H1 (cell line): ENCODE data around the gene ALLC. TPM values are rescaled to one million over a fixed set of nuclear protein-coding genes. Genes with fewer than 3 reads are reported as not detected.

Experiments used
- CTCF ChIA-PET: fragments of 300-600 bp; sonication (Branson Sonifier 250); formaldehyde crosslinking; loops from one replicate; lab custom pipeline; 2021; ENCODE audit not compliant: partially characterized antibody; lab: Charles Lee
- POLR2A ChIA-PET: fragments of 300-600 bp; sonication (Branson Sonifier 250); formaldehyde crosslinking; loops from one replicate; lab custom pipeline; 2021; ENCODE audit warnings: inconsistent platforms; ENCODE audit not compliant: partially characterized antibody; lab: Charles Lee
- DNase-seq, 2 experiments: peaks; one replicate each; pipeline versions ENCODE4 v3.0.0 to v3.0.0-alpha.2; 2010 to 2022; ENCODE audit warnings: low spot score in 2 of 2, low read depth in 1 of 2, mixed read lengths in 1 of 2
- FAIRE-seq: peaks from 2 replicates; lab custom pipeline; 2011; peaks lifted over from hg19 to GRCh38; lab: Jason Lieb, UNC
- H2AFZ ChIP-seq: 2 replicates; pipeline ENCODE4 v1.8.1; 2012; ENCODE audit warnings: low read length, inconsistent platforms
- H2AK5ac ChIP-seq: 2 replicates; pipeline ENCODE4 v1.6.1; 2013; ENCODE audit warnings: low read depth, low read length
- H2BK120ac ChIP-seq: replicated peaks from 2 replicates; pipeline ENCODE3; 2013; ENCODE audit warnings: low read depth, low read length, inconsistent platforms
- H2BK12ac ChIP-seq: 2 replicates; pipeline ENCODE4 v1.6.1; 2013; ENCODE audit warnings: low read depth, low read length
- H2BK15ac ChIP-seq: 2 replicates; pipeline ENCODE4 v1.6.1; 2013; ENCODE audit warnings: low read length
- H2BK20ac ChIP-seq: 2 replicates; pipeline ENCODE4 v1.6.1; 2013; ENCODE audit warnings: low read length
- H2BK5ac ChIP-seq: 2 replicates; pipeline ENCODE4 v1.6.1; 2013; ENCODE audit warnings: low read depth, low read length
- H3K14ac ChIP-seq: 2 replicates; pipeline ENCODE4 v1.6.1; 2013; ENCODE audit warnings: inconsistent platforms; ENCODE audit not compliant: insufficient read length
- H3K18ac ChIP-seq: 2 replicates; pipeline ENCODE4 v1.6.1; 2013; ENCODE audit warnings: low read length; ENCODE audit errors: extremely low read depth
- H3K23ac ChIP-seq: 2 replicates; pipeline ENCODE4 v1.6.1; 2013; ENCODE audit warnings: inconsistent platforms; ENCODE audit not compliant: insufficient read length
- H3K23me2 ChIP-seq: 2 replicates; pipeline ENCODE4 v1.6.1; 2013; ENCODE audit warnings: low read depth, low read length
- H3K27ac ChIP-seq: 2 replicates; pipeline ENCODE4 v1.6.1; 2011; ENCODE audit warnings: low read depth, low read length, inconsistent platforms
- H3K27me3 ChIP-seq, 4 experiments: replicated peaks in 1 of 4; 1 replicate in 1 of 4; 2 replicates in 3 of 4; pipeline versions ENCODE4 v1.6.1 to v1.8.1; 2011 to 2013; ENCODE audit warnings: low read length in 3 of 4, mild to moderate bottlenecking in 3 of 4, inconsistent platforms in 2 of 4, mixed read lengths in 2 of 4, moderate library complexity in 1 of 4; ENCODE audit not compliant: control insufficient read depth in 3 of 4, insufficient read depth in 3 of 4; ENCODE audit errors: extremely low read depth in 1 of 4
- H3K36me3 ChIP-seq, 4 experiments: 2 replicates each; pipeline versions ENCODE4 v1.6.1 to v1.8.1; 2011 to 2013; ENCODE audit warnings: mild to moderate bottlenecking in 4 of 4, low read length in 3 of 4, moderate library complexity in 2 of 4, control low read depth in 1 of 4, inconsistent platforms in 1 of 4; ENCODE audit not compliant: insufficient read depth in 4 of 4, control insufficient read depth in 2 of 4
- H3K4ac ChIP-seq: replicated peaks from 2 replicates; pipeline ENCODE3; 2013; ENCODE audit warnings: low read length, low read depth, mixed read lengths, inconsistent platforms; ENCODE audit not compliant: insufficient read length
- H3K4me1 ChIP-seq, 4 experiments: replicated peaks in 1 of 4; 1 replicate in 1 of 4; 2 replicates in 3 of 4; pipeline versions ENCODE4 v1.6.1 to v1.8.1; 2011 to 2013; ENCODE audit warnings: low read length in 3 of 4, inconsistent platforms in 2 of 4, mixed read lengths in 1 of 4; ENCODE audit not compliant: insufficient read depth in 4 of 4, control insufficient read depth in 3 of 4
- H3K4me2 ChIP-seq, 2 experiments: 2 replicates each; pipeline versions ENCODE4 v1.6.1 to v1.8.1; 2011 to 2013; ENCODE audit warnings: low read depth in 2 of 2, low read length in 2 of 2, control low read depth in 1 of 2, inconsistent platforms in 1 of 2, mild to moderate bottlenecking in 1 of 2; ENCODE audit not compliant: insufficient read depth in 1 of 2
- H3K4me3 ChIP-seq, 4 experiments: fragments of 200-600, 300-600 bp in 1 of 4; sonication (generic), shearing (Covaris generic), sonication (Bioruptor Twin) in 1 of 4; 2 replicates each; pipeline versions ENCODE4 v1.5.1 to v1.8.1; 2011 to 2016; ENCODE audit warnings: low read length in 4 of 4, low read depth in 3 of 4, control low read depth in 2 of 4, inconsistent platforms in 2 of 4, mild to moderate bottlenecking in 2 of 4, mixed read lengths in 1 of 4, moderate library complexity in 1 of 4; ENCODE audit not compliant: insufficient read depth in 2 of 4; ENCODE audit errors: extremely low read depth in 1 of 4
- H3K56ac ChIP-seq: replicated peaks from 2 replicates; pipeline ENCODE3; 2013; ENCODE audit warnings: low read depth, mild to moderate bottlenecking, mixed read lengths, low read length, inconsistent platforms; ENCODE audit not compliant: insufficient read length
- H3K79me1 ChIP-seq: 2 replicates; pipeline ENCODE4 v1.6.1; 2013; ENCODE audit warnings: low read depth, low read length, control low read depth
- H3K79me2 ChIP-seq, 2 experiments: 2 replicates each; pipeline versions ENCODE4 v1.6.1 to v1.8.1; 2012 to 2013; ENCODE audit warnings: low read length in 2 of 2, mild to moderate bottlenecking in 2 of 2, inconsistent platforms in 1 of 2; ENCODE audit not compliant: insufficient read depth in 2 of 2, control insufficient read depth in 1 of 2
- H3K9ac ChIP-seq, 4 experiments: replicated peaks in 1 of 4; 1 replicate in 1 of 4; 2 replicates in 3 of 4; pipeline versions ENCODE4 v1.6.1 to v1.8.1; 2011 to 2013; ENCODE audit warnings: low read depth in 3 of 4, low read length in 3 of 4, control low read depth in 2 of 4, mild to moderate bottlenecking in 2 of 4, moderate library complexity in 2 of 4, inconsistent platforms in 1 of 4; ENCODE audit errors: extremely low read depth in 1 of 4
- H3K9me3 ChIP-seq, 2 experiments: 2 replicates each; pipeline versions ENCODE4 v1.6.1 to v1.8.1; 2012 to 2013; ENCODE audit warnings: mild to moderate bottlenecking in 2 of 2, moderate library complexity in 2 of 2, control low read depth in 1 of 2, inconsistent platforms in 1 of 2, low read depth in 1 of 2, low read length in 1 of 2, mixed read lengths in 1 of 2; ENCODE audit not compliant: insufficient read depth in 2 of 2
- H4K20me1 ChIP-seq, 2 experiments: replicated peaks in 1 of 2; 2 replicates each; pipeline versions ENCODE3 to v1.8.1; 2011 to 2013; ENCODE audit warnings: inconsistent platforms in 2 of 2, low read length in 2 of 2, mild to moderate bottlenecking in 1 of 2; ENCODE audit not compliant: insufficient read depth in 2 of 2, control insufficient read depth in 1 of 2
- H4K5ac ChIP-seq: 2 replicates; pipeline ENCODE4 v1.6.1; 2013; ENCODE audit warnings: low read length, low read depth, mixed read lengths, inconsistent platforms; ENCODE audit not compliant: insufficient read length
- H4K8ac ChIP-seq: 2 replicates; pipeline ENCODE4 v1.8.0; 2013; ENCODE audit warnings: mild to moderate bottlenecking, moderate library complexity, low read length, inconsistent platforms; ENCODE audit not compliant: insufficient read depth; ENCODE audit errors: extremely low read depth
- H4K91ac ChIP-seq: replicated peaks from 2 replicates; pipeline ENCODE3; 2013; ENCODE audit warnings: low read length, mixed read lengths, inconsistent platforms; ENCODE audit not compliant: insufficient read length
- BACH1 ChIP-seq: IDR thresholded peaks from 2 replicates; pipeline ENCODE4 v1.6.1; 2012; ENCODE audit warnings: low read length, improper control_type of control experiment
- EGR1 ChIP-seq: IDR thresholded peaks from 2 replicates; pipeline ENCODE4 v1.6.1; 2011; ENCODE audit warnings: low read depth, low read length, borderline replicate concordance
- EP300 ChIP-seq, 2 experiments: IDR thresholded peaks; 1 replicate in 1 of 2; 2 replicates in 1 of 2; pipeline ENCODE4 v1.6.1; 2011 to 2012; ENCODE audit warnings: low read depth in 2 of 2, low read length in 2 of 2, mild to moderate bottlenecking in 2 of 2, borderline replicate concordance in 1 of 2, inconsistent platforms in 1 of 2, moderate library complexity in 1 of 2
- JUND ChIP-seq: IDR thresholded peaks from 2 replicates; pipeline ENCODE4 v1.6.1; 2011; ENCODE audit warnings: mild to moderate bottlenecking, improper control_type of control experiment, low read length
- KDM4A ChIP-seq: IDR thresholded peaks from one replicate; pipeline ENCODE4 v1.7.1; 2012; ENCODE audit warnings: low read depth, mild to moderate bottlenecking, moderate library complexity, low read length, inconsistent platforms; ENCODE audit not compliant: severe bottlenecking
- PHF8 ChIP-seq: fragments of 200-600 bp; sonication (generic); conservative IDR thresholded peaks from 2 replicates; pipeline ENCODE4 v1.7.1; 2012; ENCODE audit warnings: low read depth, mild to moderate bottlenecking, inconsistent platforms, low read length, moderate library complexity
- POLR2AphosphoS5 ChIP-seq: IDR thresholded peaks from 2 replicates; pipeline ENCODE4 v1.6.1; 2011; ENCODE audit warnings: low read depth, low read length
- RAD21 ChIP-seq, 2 experiments: IDR thresholded peaks in 1 of 2; conservative IDR thresholded peaks in 1 of 2; 2 replicates each; pipeline ENCODE4 v1.6.1; 2011; ENCODE audit warnings: low read depth in 2 of 2, low read length in 2 of 2, improper control_type of control experiment in 1 of 2, inconsistent platforms in 1 of 2, mild to moderate bottlenecking in 1 of 2, moderate library complexity in 1 of 2
- RXRA ChIP-seq: IDR thresholded peaks from 2 replicates; pipeline ENCODE4 v1.6.1; 2011; ENCODE audit warnings: low read depth, mild to moderate bottlenecking, low read length, moderate library complexity; ENCODE audit not compliant: insufficient read depth
- SAP30 ChIP-seq: fragments of 300-600 bp; sonication (generic); IDR thresholded peaks from 2 replicates; pipeline ENCODE4 v1.7.1; 2012; ENCODE audit warnings: low read length, moderate library complexity, mild to moderate bottlenecking, inconsistent platforms; ENCODE audit not compliant: insufficient read depth, insufficient replicate concordance
- SP1 ChIP-seq: IDR thresholded peaks from 2 replicates; pipeline ENCODE4 v1.6.1; 2011; ENCODE audit warnings: low read depth, low read length
- TAF7 ChIP-seq: optimal IDR thresholded peaks from 2 replicates; pipeline ENCODE3; 2011; ENCODE audit warnings: low read depth, mild to moderate bottlenecking, inconsistent platforms, low read length, moderate library complexity, borderline replicate concordance
- TCF12 ChIP-seq: IDR thresholded peaks from 2 replicates; pipeline ENCODE4 v1.6.1; 2011; ENCODE audit warnings: low read depth, mild to moderate bottlenecking, low read length
- WGBS, 2 experiments: shearing (Covaris generic) in 1 of 2; methylation state at CpG; one replicate each; pipeline versions ENCODE4 v1.1.6 to v1.1.7; 2013 to 2015; ENCODE audit warnings: low lambda C conversion rate in 2 of 2, mixed read lengths in 2 of 2, inconsistent platforms in 1 of 2, low coverage in 1 of 2, missing lambda C conversion rate in 1 of 2; ENCODE audit not compliant: insufficient replicate concordance in 2 of 2, insufficient coverage in 1 of 2, insufficient read length in 1 of 2; ENCODE audit errors: extremely low coverage in 1 of 2, missing lambda C conversion rate in 1 of 2; 5-methylcytosine and 5-hydroxymethylcytosine counted together
- polyA plus RNA-seq, 7 experiments: library from polyadenylated mRNA; depleted of rRNA in 3 of 7; stranded (reverse) in 5 of 7; unstranded in 2 of 7; fragments of >200 nt in 5 of 7; fragments of 200-250 nt in 2 of 7; gene quantifications; 1 replicate in 5 of 7; 2 replicates in 1 of 7; 4 replicates in 1 of 7; pipeline versions ENCODE4 v1.2.1 to v1.2.3, GENCODE V29; 2011 to 2013; ENCODE audit warnings: missing spikeins in 2 of 7, mixed read lengths in 2 of 7
- total RNA-seq: library from RNA; stranded (reverse); fragmentation: NEBNext Ultra II Directional; extraction: Animal tissue kit (Norgen Biotek cat#: 25700); gene quantifications from 2 replicates; pipeline ENCODE4 v1.2.1, GENCODE V29; 2021

ALLC gene
- total and polyA plus RNA-seq, 2 of the 8 experiments (the other 6 are each of a cell fraction or from before 2014, with no cell fraction given), result not detected

DNA sequence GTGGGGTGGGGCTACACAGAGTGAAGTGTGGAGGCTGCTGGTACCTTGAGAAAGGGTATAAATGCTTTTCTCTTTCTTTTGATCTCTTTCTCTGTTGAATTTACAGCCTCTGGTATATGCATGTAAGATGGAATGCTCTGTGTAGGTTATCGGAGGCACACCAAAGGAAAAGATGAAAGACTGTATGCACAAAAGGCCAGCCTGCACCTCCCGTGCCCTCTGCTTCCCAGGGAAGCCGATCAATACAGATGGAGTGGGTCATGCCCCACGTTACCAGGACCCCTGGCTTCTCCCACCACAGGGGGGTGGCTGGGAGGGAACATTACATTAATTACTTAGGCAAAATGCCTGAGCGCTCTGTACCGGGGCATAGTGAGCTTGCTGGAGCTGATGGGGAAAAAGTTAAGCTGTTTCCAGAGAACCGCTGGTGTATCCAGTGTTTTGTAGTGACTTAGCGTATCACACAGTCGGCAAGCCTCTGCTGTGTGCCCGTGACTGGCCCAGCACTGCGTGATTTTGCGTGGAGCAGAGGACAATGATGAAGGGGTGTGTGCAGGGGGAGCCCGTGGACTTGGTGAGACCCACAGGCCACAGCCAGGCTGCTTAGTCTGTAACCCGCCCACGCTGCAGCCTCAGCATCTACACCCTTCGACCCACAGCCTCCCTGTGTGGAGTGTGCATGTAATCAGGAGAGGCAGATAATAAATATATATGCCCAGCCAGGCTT is 8.0 kb downstream of the ALLC start:
- Histone ChIP-seq H3K27ac (no peak overlapping the region), H3K14ac (no peak overlapping the region), H4K8ac (no peak overlapping the region), H2BK15ac (no peak overlapping the region), H3K79me1 (no peaks in the 10 kb centered on the region), H3K27me3 (no peaks in the 10 kb centered on the region), H3K4me2 (no peak overlapping the region), H2AK5ac (no peak overlapping the region), H2BK5ac (no peak overlapping the region), H3K4me3 (no peak overlapping the region), H3K18ac (no peak overlapping the region), H3K4ac (no peak overlapping the region), H3K9ac (no peak overlapping the region), H3K36me3 (no peaks in the 10 kb centered on the region), H3K23ac (no peak overlapping the region), H4K91ac (no peak overlapping the region), H4K20me1 (no peaks in the 10 kb centered on the region), H4K5ac (no peak overlapping the region), H3K56ac (no peak overlapping the region), H3K9me3 (no peaks in the 10 kb centered on the region), H2AFZ (no peak overlapping the region), H2BK120ac (no peak overlapping the region), H2BK12ac (no peak overlapping the region), H2BK20ac (no peak overlapping the region), H3K23me2 (no peaks in the 10 kb centered on the region; the same call in 1 of the 2 replicates), H3K79me2 (no peaks in the 10 kb centered on the region), H3K4me1 (no peaks in the 10 kb centered on the region)
- DNase-seq (peak in 1 of 2 experiments; percentile 24), FAIRE-seq (no peak)
- 85% methylated on average over 16 of the region's 16 CpGs; no CpG with 5 or more reads in 1 of the 2 experiments for WGBS, 2 experiments
- CTCF ChIA-PET, result interaction anchor here (0.6 to 2.1 kb wide), 4 partner anchors 8 to 273 kb away, joined by 3 to 5 read pairs (median 3); partner anchors contain the start of gene ALLC
- POLR2A ChIA-PET, result no interaction called here
- no peak for TF ChIP-seq RXRA
- no peak for TF ChIP-seq JUND
- TF ChIP-seq RAD21 (IDR thresholded peaks at IDR 0.05 in 1 of 2, conservative IDR thresholded peaks at IDR 0.05 in 1 of 2; ENCODE audit: low read depth in 2 of 2, low read length in 2 of 2), result no peak
- TF ChIP-seq EP300 (IDR thresholded peaks at IDR 0.05; ENCODE audit: borderline replicate concordance in 1 of 2, low read depth in 2 of 2, low read length in 2 of 2), result no peak
- no peak for TF ChIP-seq SAP30
- TF ChIP-seq POLR2AphosphoS5, result no peak
- TF ChIP-seq KDM4A, result no peak
- no peak for TF ChIP-seq BACH1
- no peak for TF ChIP-seq EGR1
- TF ChIP-seq PHF8, result no peak
- no peak for TF ChIP-seq TAF7
- TF ChIP-seq SP1, result no peak
- no peak for TF ChIP-seq TCF12
